GM12878 (cell line): ENCODE measurements around the gene SSH2. TPM values are rescaled to one million over a fixed set of nuclear protein-coding genes. Genes with fewer than 3 reads are reported as not detected.

ENCODE experiments used
- ATAC-seq: fragments of 200-7000 bp; cut with Tn5 transposase; 3 replicates; pipeline ENCODE4 v1.9.1; 2020; ENCODE audit warnings: mild to moderate bottlenecking, moderate library complexity
- BruUV-seq: library from RNA; stranded (reverse); fragments of 400-500 nt; replicated peaks from 2 replicates; lab custom pipeline; 2021; lab: Mats Ljungman, UMichigan
- CTCF ChIA-PET: fragments of 300-600 bp; sonication (Branson Sonifier 250); formaldehyde crosslinking; extraction: SDS; loops from one replicate; lab custom pipeline; 2021; ENCODE audit warnings: inconsistent platforms; lab: Yijun Ruan, JAX
- POLR2A ChIA-PET: fragments of 350-600 bp; formaldehyde crosslinking; extraction: SDS; loops from one replicate; lab custom pipeline; 2021; ENCODE audit warnings: inconsistent platforms; lab: Charles Lee
- RAD21 ChIA-PET: fragments of 300-600 bp; sonication (Branson Sonifier 250); formaldehyde crosslinking; loops from one replicate; lab custom pipeline; 2023; ENCODE audit warnings: antibody characterized with exemption; ENCODE audit not compliant: unreplicated experiment; lab: Charles Lee
- SMC1A ChIA-PET: fragments of 300-600 bp; sonication (Branson Sonifier 250); formaldehyde crosslinking; loops from one replicate; lab custom pipeline; 2023; ENCODE audit not compliant: unreplicated experiment, uncharacterized antibody; lab: Charles Lee
- DNase-seq: peaks from one replicate; pipeline ENCODE4 v3.0.0-alpha.2; 2011; ENCODE audit warnings: low read depth, low spot score
- FAIRE-seq: peaks from 3 replicates; lab custom pipeline; 2011; peaks lifted over from hg19 to GRCh38; lab: Jason Lieb, UNC
- H2AFZ ChIP-seq: 2 replicates; pipeline ENCODE4 v1.6.0; 2011; ENCODE audit warnings: low read depth, low read length, control low read depth; ENCODE audit not compliant: control insufficient read depth
- H3K27ac ChIP-seq: 2 replicates; pipeline ENCODE4 v1.5.1; 2011; ENCODE audit warnings: control low read depth; ENCODE audit not compliant: control insufficient read depth, insufficient read depth
- H3K27me3 ChIP-seq, 2 experiments: replicated peaks in 1 of 2; 2 replicates each; pipeline versions ENCODE4 v1.6.0 to v1.6.1; 2011; ENCODE audit warnings: low read length in 1 of 2; ENCODE audit not compliant: control insufficient read depth in 2 of 2, insufficient read depth in 2 of 2
- H3K36me3 ChIP-seq, 2 experiments: 2 replicates each; pipeline ENCODE4 v1.5.1; 2011; ENCODE audit warnings: low read length in 1 of 2; ENCODE audit not compliant: control insufficient read depth in 2 of 2, insufficient read depth in 2 of 2
- H3K4me1 ChIP-seq: 2 replicates; pipeline ENCODE4 v1.6.1; 2011; ENCODE audit warnings: mild to moderate bottlenecking, low read length, moderate library complexity, mixed read lengths; ENCODE audit not compliant: control insufficient read depth, insufficient read depth
- H3K4me2 ChIP-seq: 2 replicates; pipeline ENCODE4 v1.6.0; 2011; ENCODE audit warnings: control low read depth; ENCODE audit not compliant: control insufficient read depth, insufficient read depth
- H3K4me3 ChIP-seq: fragments of 200-600 bp; sonication (generic); 2 replicates; pipeline ENCODE4 v1.5.1; 2016
- H3K79me2 ChIP-seq: 2 replicates; pipeline ENCODE4 v1.6.0; 2011; ENCODE audit warnings: low read length; ENCODE audit not compliant: control insufficient read depth, insufficient read depth
- H3K9ac ChIP-seq: 2 replicates; pipeline ENCODE4 v1.8.0; 2011; ENCODE audit warnings: low read length, control low read depth, mixed read lengths; ENCODE audit not compliant: control insufficient read depth, insufficient read depth
- H3K9me3 ChIP-seq: replicated peaks from 3 replicates; pipeline ENCODE4 v1.5.1; 2011; ENCODE audit warnings: mild to moderate bottlenecking, low read length; ENCODE audit not compliant: control insufficient read depth, insufficient read depth
- H4K20me1 ChIP-seq: 2 replicates; pipeline ENCODE4 v1.6.0; 2011; ENCODE audit not compliant: control insufficient read depth, insufficient read depth
- ATF7 ChIP-seq: fragments of 450-650 bp; IDR thresholded peaks from 2 replicates; pipeline ENCODE4 v1.6.1; 2016; ENCODE audit warnings: low read depth, mild to moderate bottlenecking
- CBX3 ChIP-seq: fragments of 200-600 bp; sonication (generic); IDR thresholded peaks from 2 replicates; pipeline ENCODE4 v1.6.1; 2016; ENCODE audit warnings: low read depth, borderline replicate concordance
- CHD2 ChIP-seq: IDR thresholded peaks from 2 replicates; pipeline ENCODE4 v1.6.1; 2011; ENCODE audit warnings: low read depth, low read length, improper control_type of control experiment, borderline replicate concordance
- ELK1 ChIP-seq: IDR thresholded peaks from 2 replicates; pipeline ENCODE4 v1.6.1; 2012; ENCODE audit warnings: low read depth, low read length, improper control_type of control experiment
- EP300 ChIP-seq, 2 experiments: fragments of 150-350 bp in 1 of 2; IDR thresholded peaks; 2 replicates each; pipeline ENCODE4 v1.6.1; 2011 to 2012; ENCODE audit warnings: low read depth in 2 of 2, low read length in 2 of 2, borderline replicate concordance in 1 of 2, improper control_type of control experiment in 1 of 2, inconsistent platforms in 1 of 2; ENCODE audit not compliant: control insufficient read depth in 1 of 2
- ESRRA ChIP-seq: IDR thresholded peaks from 2 replicates; pipeline ENCODE4 v1.6.1; 2012; ENCODE audit warnings: mild to moderate bottlenecking, low read length, improper control_type of control experiment
- HDAC6 ChIP-seq: fragments of 200-600 bp; sonication (generic); IDR thresholded peaks from one replicate; pipeline ENCODE4 v1.8.0; 2017; ENCODE audit warnings: antibody characterized with exemption; ENCODE audit not compliant: unreplicated experiment
- MEF2A ChIP-seq: IDR thresholded peaks from 2 replicates; pipeline ENCODE4 v1.6.1; 2011; ENCODE audit warnings: low read depth, mild to moderate bottlenecking, low read length, moderate library complexity; ENCODE audit not compliant: insufficient read depth
- MTA2 ChIP-seq: fragments of 450-650 bp; IDR thresholded peaks from 2 replicates; pipeline ENCODE4 v1.6.1; 2016; ENCODE audit warnings: low read depth, mild to moderate bottlenecking, moderate library complexity
- PAX5 ChIP-seq: IDR thresholded peaks from 2 replicates; pipeline ENCODE4 v1.6.1; 2011; ENCODE audit warnings: low read depth, low read length, borderline replicate concordance
- RB1 ChIP-seq: fragments of 450-650 bp; formaldehyde crosslinking; IDR thresholded peaks from 2 replicates; pipeline ENCODE4 v1.6.1; 2017; ENCODE audit warnings: mild to moderate bottlenecking, borderline replicate concordance
- REST ChIP-seq: IDR thresholded peaks from 2 replicates; pipeline ENCODE4 v1.6.1; 2012; ENCODE audit warnings: mild to moderate bottlenecking, low read depth, low read length
- SREBF1 ChIP-seq: IDR thresholded peaks from 2 replicates; pipeline ENCODE4 v1.6.1; 2012; ENCODE audit warnings: mild to moderate bottlenecking, low read length
- TBL1XR1 ChIP-seq: IDR thresholded peaks from 2 replicates; pipeline ENCODE4 v1.6.1; 2012; ENCODE audit warnings: low read depth, low read length, improper control_type of control experiment
- WGBS: methylation state at CpG from one replicate; pipeline ENCODE4 v1.1.6; 2016; ENCODE audit warnings: low lambda C conversion rate; ENCODE audit not compliant: insufficient replicate concordance, insufficient coverage; ENCODE audit errors: missing lambda C conversion rate; 5-methylcytosine and 5-hydroxymethylcytosine counted together
- in situ Hi-C: fragments of 300-500 bp; cut with MboI; formaldehyde crosslinking; loops from 9 replicates; pipeline ENCODE4 v1.14.3; 2018; ENCODE audit warnings: mixed read lengths
- intact Hi-C: fragments of 100-400 bp; cut with micrococcal nuclease; formaldehyde crosslinking; loops from one replicate; pipeline ENCODE4 v1.14.2; 2022; ENCODE audit not compliant: unreplicated experiment
- polyA plus RNA-seq, 11 experiments: library from polyadenylated mRNA; depleted of rRNA in 4 of 11; unstranded in 6 of 11; stranded (reverse) in 5 of 11; fragments of >200 nt; fragmentation: Nextera tagmentation in 4 of 11; fragmentation: Illumina TruSeq in 1 of 11; extraction: Ambion mirVana in 4 of 11; extraction: Trizol in 1 of 11; gene quantifications; 1 replicate in 1 of 11; 2 replicates in 10 of 11; pipeline versions ENCODE4 v1.2.1 to v1.2.3, GENCODE V29; 2011 to 2016; ENCODE audit warnings: inconsistent platforms in 2 of 11, missing spikeins in 2 of 11, low read depth in 1 of 11
- total RNA-seq, 4 experiments: library from RNA; depleted of rRNA in 3 of 4; stranded (reverse); fragments of >200 nt in 3 of 4; fragmentation: Illumina TruSeq in 1 of 4; extraction: Trizol in 1 of 4; gene quantifications; 2 replicates each; pipeline versions ENCODE4 v1.2.1 to v1.2.3, GENCODE V29; 2013 to 2021
- TF ChIP-seq, protein P1 (sequence below): fragments of 450-650 bp; IDR thresholded peaks from 2 replicates; pipeline ENCODE4 v1.6.1; 2016; ENCODE audit warnings: mild to moderate bottlenecking, moderate library complexity, borderline replicate concordance

The SSH2 gene
- total and polyA plus RNA-seq, 10 of the 15 experiments (the other 5 are each of a cell fraction or from before 2014, with no cell fraction given) = 9.3 to 65.9 (median 34.0) TPM

- H3K9me3 ChIP-seq = no peaks in the 10 kb centered on the region
- H3K4me2 ChIP-seq = no peak overlapping the region
- no peaks in the 10 kb centered on the region for H3K79me2 ChIP-seq
- ChIA-PET CTCF (interaction anchor here (0.7 to 3.4 kb wide), 3 partner anchors 18 to 105 kb away, joined by 3 to 18 read pairs (median 5); partner anchors contain the start of gene SSH2), POLR2A (no interaction called here), RAD21 (no interaction called here), SMC1A (interaction anchor here (0.7 to 2.5 kb wide), 6 partner anchors 11 to 105 kb away, joined by 3 to 5 read pairs (median 4); no protein-coding TSS in a partner anchor)
- no TSS peak for BruUV-seq
- H3K27ac ChIP-seq = no peak overlapping the region
- H2AFZ ChIP-seq = no peak overlapping the region
- no peak overlapping the region for H3K9ac ChIP-seq
- 94% methylated on average over 2 of the region's 2 CpGs for WGBS
- in situ Hi-C loops = no loop called here
- FAIRE-seq (no peak), DNase-seq (no peak), ATAC-seq (no peak)
- TF ChIP-seq CHD2 (no peak), HDAC6 (no peak), CBX3 (no peak), RB1 (no peak), ELK1 (no peak), PAX5 (no peak), ATF7 (no peak), EP300 (IDR thresholded peaks at IDR 0.05; ENCODE audit: borderline replicate concordance in 1 of 2, control insufficient read depth in 1 of 2, low read depth in 2 of 2, low read length in 2 of 2) (no peak), TBL1XR1 (no peak), SREBF1 (no peak), MTA2 (no peak), ESRRA (no peak), REST (no peak), MEF2A (no peak)
- TF ChIP-seq, protein P1, sequence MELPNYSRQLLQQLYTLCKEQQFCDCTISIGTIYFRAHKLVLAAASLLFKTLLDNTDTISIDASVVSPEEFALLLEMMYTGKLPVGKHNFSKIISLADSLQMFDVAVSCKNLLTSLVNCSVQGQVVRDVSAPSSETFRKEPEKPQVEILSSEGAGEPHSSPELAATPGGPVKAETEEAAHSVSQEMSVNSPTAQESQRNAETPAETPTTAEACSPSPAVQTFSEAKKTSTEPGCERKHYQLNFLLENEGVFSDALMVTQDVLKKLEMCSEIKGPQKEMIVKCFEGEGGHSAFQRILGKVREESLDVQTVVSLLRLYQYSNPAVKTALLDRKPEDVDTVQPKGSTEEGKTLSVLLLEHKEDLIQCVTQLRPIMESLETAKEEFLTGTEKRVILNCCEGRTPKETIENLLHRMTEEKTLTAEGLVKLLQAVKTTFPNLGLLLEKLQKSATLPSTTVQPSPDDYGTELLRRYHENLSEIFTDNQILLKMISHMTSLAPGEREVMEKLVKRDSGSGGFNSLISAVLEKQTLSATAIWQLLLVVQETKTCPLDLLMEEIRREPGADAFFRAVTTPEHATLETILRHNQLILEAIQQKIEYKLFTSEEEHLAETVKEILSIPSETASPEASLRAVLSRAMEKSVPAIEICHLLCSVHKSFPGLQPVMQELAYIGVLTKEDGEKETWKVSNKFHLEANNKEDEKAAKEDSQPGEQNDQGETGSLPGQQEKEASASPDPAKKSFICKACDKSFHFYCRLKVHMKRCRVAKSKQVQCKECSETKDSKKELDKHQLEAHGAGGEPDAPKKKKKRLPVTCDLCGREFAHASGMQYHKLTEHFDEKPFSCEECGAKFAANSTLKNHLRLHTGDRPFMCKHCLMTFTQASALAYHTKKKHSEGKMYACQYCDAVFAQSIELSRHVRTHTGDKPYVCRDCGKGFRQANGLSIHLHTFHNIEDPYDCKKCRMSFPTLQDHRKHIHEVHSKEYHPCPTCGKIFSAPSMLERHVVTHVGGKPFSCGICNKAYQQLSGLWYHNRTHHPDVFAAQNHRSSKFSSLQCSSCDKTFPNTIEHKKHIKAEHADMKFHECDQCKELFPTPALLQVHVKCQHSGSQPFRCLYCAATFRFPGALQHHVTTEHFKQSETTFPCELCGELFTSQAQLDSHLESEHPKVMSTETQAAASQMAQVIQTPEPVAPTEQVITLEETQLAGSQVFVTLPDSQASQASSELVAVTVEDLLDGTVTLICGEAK = no peak
- no peaks in the 10 kb centered on the region for H4K20me1 ChIP-seq
- H3K4me3 ChIP-seq = no peak overlapping the region
- no peaks in the 10 kb centered on the region for H3K27me3 ChIP-seq
- no peaks in the 10 kb centered on the region for H3K36me3 ChIP-seq
- no peaks in the 10 kb centered on the region for H3K4me1 ChIP-seq
- intact Hi-C loops = no loop called here
These were observed 103.8 kb downstream of the SSH2 start for GRCh38 chr17:29826114-29826692.
